ENCODE results near the gene PCBP3. TPM values are rescaled to one million over a fixed set of nuclear protein-coding genes. Genes with fewer than 3 reads are reported as not detected.

PCBP3 gene
- total and polyA plus RNA-seq, 2 experiments from 2014 or later: 3.4 to 4.3 TPM

- Histone ChIP-seq H3K4me1 (ENCODE audit: low read depth) (no peaks in the 10 kb centered on the region), H3K9me3 (ENCODE audit: low read depth) (no peaks in the 10 kb centered on the region), H3K27ac (no peak overlapping the region), H3K27me3 (no peaks in the 10 kb centered on the region), H3K4me3 (no peak overlapping the region), H3K36me3 (no peaks in the 10 kb centered on the region)
- no peak for TF ChIP-seq CTCF (IDR thresholded peaks at IDR 0.05; ENCODE audit: low read depth, low read length)
- no peak for DNase-seq (ENCODE audit: low read depth in 1 of 2, low spot score in 1 of 2)
Measured at GRCh38 chr21:45941717-45942546, 298.4 kb downstream of the PCBP3 start.

GRCh38 chr21:45942755-45943629 lies 299.5 kb downstream of the PCBP3 start:
- no peak overlapping the region for H3K27ac ChIP-seq
- H3K36me3 ChIP-seq: no peaks in the 10 kb centered on the region
- no peaks in the 10 kb centered on the region for H3K27me3 ChIP-seq
- H3K4me1 ChIP-seq (ENCODE audit: low read depth): no peaks in the 10 kb centered on the region
- H3K9me3 ChIP-seq (ENCODE audit: low read depth): no peaks in the 10 kb centered on the region
- no peak overlapping the region for H3K4me3 ChIP-seq
- TF ChIP-seq CTCF (IDR thresholded peaks at IDR 0.05; ENCODE audit: low read depth, low read length): no peak
- no peak for DNase-seq (ENCODE audit: low read depth in 1 of 2, low spot score in 1 of 2)

GRCh38 chr21:45943630-45944540 lies 300.4 kb downstream of the PCBP3 start:
- H3K36me3 ChIP-seq: no peaks in the 10 kb centered on the region
- no peak for TF ChIP-seq CTCF (IDR thresholded peaks at IDR 0.05; ENCODE audit: low read depth, low read length)
- no peaks in the 10 kb centered on the region for H3K9me3 ChIP-seq (ENCODE audit: low read depth)
- H3K27me3 ChIP-seq: no peaks in the 10 kb centered on the region
- no peak overlapping the region for H3K4me3 ChIP-seq
- no peaks in the 10 kb centered on the region for H3K4me1 ChIP-seq (ENCODE audit: low read depth)
- DNase-seq (ENCODE audit: low read depth in 1 of 2, low spot score in 1 of 2): no peak
- H3K27ac ChIP-seq: no peak overlapping the region

GRCh38 chr21:45944601-45945000 lies 301.1 kb downstream of the PCBP3 start:
- H3K4me1 ChIP-seq (ENCODE audit: low read depth): no peaks in the 10 kb centered on the region
- no peaks in the 10 kb centered on the region for H3K27me3 ChIP-seq
- TF ChIP-seq CTCF (IDR thresholded peaks at IDR 0.05; ENCODE audit: low read depth, low read length): no peak
- H3K4me3 ChIP-seq: no peak overlapping the region
- H3K9me3 ChIP-seq (ENCODE audit: low read depth): no peaks in the 10 kb centered on the region
- no peak overlapping the region for H3K27ac ChIP-seq
- DNase-seq (ENCODE audit: low read depth in 1 of 2, low spot score in 1 of 2): no peak
- H3K36me3 ChIP-seq: no peaks in the 10 kb centered on the region
